HG02885 (cell line): Measurements from ENCODE around the gene CALD1.
A peak's percentile ranks its signal among the peaks of the same experiment; 100 is the strongest.

Source experiments
- ATAC-seq: cut with Tn5 transposase; IDR thresholded peaks from one replicate; pipeline ENCODE4 v1.9.1; 2021; ENCODE audit warnings: mild to moderate bottlenecking; ENCODE audit not compliant: unreplicated experiment, poor library complexity

The CALD1 gene

GRCh38 chr7:134986363-134987251 is 207.2 kb downstream of the CALD1 start, which contains the start of gene AGBL3:
Gene AGBL3, plus strand, starts transcription at chr7:134986508. Its CDS starts 1,426 bp downstream, at chr7:134987934.
- peak; percentile 94 for ATAC-seq

- no peak for ATAC-seq
Observed at GRCh38 chr7:134988161-134988560, 208.7 kb downstream of the CALD1 start.

- no peak for ATAC-seq
Observed at GRCh38 chr7:134991469-134992339, 212.3 kb downstream of the CALD1 start.

- ATAC-seq = peak; percentile 73
Observed at GRCh38 chr7:134992626-134993179, 213.3 kb downstream of the CALD1 start.

GRCh38 chr7:134993877-134994456 is 214.5 kb downstream of the CALD1 start:
- no peak for ATAC-seq

GRCh38 chr7:134995239-134996096 is 216.0 kb downstream of the CALD1 start:
- peak; percentile 49 for ATAC-seq

GRCh38 chr7:134996097-134996550 is 216.7 kb downstream of the CALD1 start:
- ATAC-seq = peak; percentile 46

GRCh38 chr7:134997214-134997885 is 217.9 kb downstream of the CALD1 start:
- ATAC-seq = no peak

- no peak for ATAC-seq
Observed at GRCh38 chr7:134999136-134999535, 219.7 kb downstream of the CALD1 start.

- ATAC-seq = no peak
Observed at GRCh38 chr7:135001390-135002165, 222.1 kb downstream of the CALD1 start.

- no peak for ATAC-seq
Observed at GRCh38 chr7:135012229-135012628, 232.8 kb downstream of the CALD1 start.
